ENCODE data around the gene PHACTR4. TPM values are rescaled to one million over a fixed set of nuclear protein-coding genes. Genes with fewer than 3 reads are reported as not detected.
"Not testable (repeated sequence)": the region's sequence is repeated elsewhere in the genome, so short reads cannot be mapped to it uniquely, and the experiment has no call there.

Gene PHACTR4
- total RNA-seq, 1 donor from 2014 or later: 74.6 TPM

- Mint-ChIP-seq H3K27ac (ENCODE audit: unreplicated experiment) (peak overlapping the region; percentile 46), H3K27me3 (ENCODE audit: unreplicated experiment) (peaks cover 11% of the 10 kb centered on the region), H3K9me3 (ENCODE audit: unreplicated experiment) (peaks cover 6% of the 10 kb centered on the region), H3K36me3 (ENCODE audit: unreplicated experiment) (no peaks in the 10 kb centered on the region), H3K4me1 (ENCODE audit: low read depth, unreplicated experiment) (peaks cover 6% of the 10 kb centered on the region), H3K4me3 (ENCODE audit: unreplicated experiment) (peak overlapping the region; percentile 71)
- TF ChIP-seq CTCF (IDR thresholded peaks at IDR 0.05; ENCODE audit: partially characterized antibody, unreplicated experiment): no peak
- no peak for DNase-seq
These were observed 148.1 kb downstream of the PHACTR4 start for GRCh38 chr1:28517649-28517999.

- peak overlapping the region; percentile 90 for H3K4me3 Mint-ChIP-seq (ENCODE audit: unreplicated experiment)
These were observed 148.6 kb downstream of the PHACTR4 start for GRCh38 chr1:28518000-28518744.

GRCh38 chr1:28518745-28519341 is 149.3 kb downstream of the PHACTR4 start:
- no peak for DNase-seq
- Mint-ChIP-seq H3K36me3 (ENCODE audit: unreplicated experiment) (no peaks in the 10 kb centered on the region), H3K9me3 (ENCODE audit: unreplicated experiment) (peaks cover 6% of the 10 kb centered on the region), H3K27ac (ENCODE audit: unreplicated experiment) (peak overlapping the region; percentile 14), H3K27me3 (ENCODE audit: unreplicated experiment) (peaks cover 11% of the 10 kb centered on the region), H3K4me3 (ENCODE audit: unreplicated experiment) (peak overlapping the region; percentile 90), H3K4me1 (ENCODE audit: low read depth, unreplicated experiment) (peaks cover 6% of the 10 kb centered on the region)
- no peak for TF ChIP-seq CTCF (IDR thresholded peaks at IDR 0.05; ENCODE audit: partially characterized antibody, unreplicated experiment)

More at GRCh38 chr1:28518000-28518744, 148.6 kb downstream of the PHACTR4 start:
- peaks cover 11% of the 10 kb centered on the region for H3K27me3 Mint-ChIP-seq (ENCODE audit: unreplicated experiment)
- H3K4me1 Mint-ChIP-seq (ENCODE audit: low read depth, unreplicated experiment): peaks cover 6% of the 10 kb centered on the region
- H3K36me3 Mint-ChIP-seq (ENCODE audit: unreplicated experiment): no peaks in the 10 kb centered on the region
- peak; percentile 100 for TF ChIP-seq CTCF (IDR thresholded peaks at IDR 0.05; ENCODE audit: partially characterized antibody, unreplicated experiment)
- no peak overlapping the region for H3K27ac Mint-ChIP-seq (ENCODE audit: unreplicated experiment)
- H3K9me3 Mint-ChIP-seq (ENCODE audit: unreplicated experiment): peaks cover 6% of the 10 kb centered on the region
- DNase-seq: peak; percentile 94

GRCh38 chr1:28519946-28520725 is 150.6 kb downstream of the PHACTR4 start:
- DNase-seq: no peak
- Mint-ChIP-seq H3K27me3 (ENCODE audit: unreplicated experiment) (peaks cover 11% of the 10 kb centered on the region), H3K4me1 (ENCODE audit: low read depth, unreplicated experiment) (peaks cover 6% of the 10 kb centered on the region), H3K27ac (ENCODE audit: unreplicated experiment) (no peak overlapping the region), H3K9me3 (ENCODE audit: unreplicated experiment) (peaks cover 6% of the 10 kb centered on the region), H3K36me3 (ENCODE audit: unreplicated experiment) (no peaks in the 10 kb centered on the region), H3K4me3 (ENCODE audit: unreplicated experiment) (peak overlapping the region; percentile 15)
- TF ChIP-seq CTCF (IDR thresholded peaks at IDR 0.05; ENCODE audit: partially characterized antibody, unreplicated experiment): no peak

- not testable (repeated sequence) for H3K27ac Mint-ChIP-seq (ENCODE audit: unreplicated experiment); H3K9me3 Mint-ChIP-seq (ENCODE audit: unreplicated experiment); H3K36me3 Mint-ChIP-seq (ENCODE audit: unreplicated experiment); DNase-seq; H3K4me1 Mint-ChIP-seq (ENCODE audit: low read depth, unreplicated experiment); H3K4me3 Mint-ChIP-seq (ENCODE audit: unreplicated experiment)
- peaks cover 11% of the 10 kb centered on the region for H3K27me3 Mint-ChIP-seq (ENCODE audit: unreplicated experiment)
These were observed 151.3 kb downstream of the PHACTR4 start for GRCh38 chr1:28520796-28521195.
